H1 (cell line): Measurements from ENCODE around the gene KXD1. TPM values are rescaled to one million over a fixed set of nuclear protein-coding genes. Genes with fewer than 3 reads are reported as not detected.

Experiments
- POLR2A ChIP-seq, 2 experiments: IDR thresholded peaks; 1 replicate in 1 of 2; 2 replicates in 1 of 2; pipeline ENCODE4 v1.6.1; 2011; ENCODE audit warnings: low read depth in 2 of 2, low read length in 2 of 2, mild to moderate bottlenecking in 2 of 2; ENCODE audit errors: control extremely low read depth in 1 of 2
- polyA plus RNA-seq, 7 experiments: library from polyadenylated mRNA; depleted of rRNA in 3 of 7; stranded (reverse) in 5 of 7; unstranded in 2 of 7; fragments of >200 nt in 5 of 7; fragments of 200-250 nt in 2 of 7; gene quantifications; 1 replicate in 5 of 7; 2 replicates in 1 of 7; 4 replicates in 1 of 7; pipeline versions ENCODE4 v1.2.1 to v1.2.3, GENCODE V29; 2011 to 2013; ENCODE audit warnings: missing spikeins in 2 of 7, mixed read lengths in 2 of 7
- total RNA-seq: library from RNA; stranded (reverse); fragmentation: NEBNext Ultra II Directional; extraction: Animal tissue kit (Norgen Biotek cat#: 25700); gene quantifications from 2 replicates; pipeline ENCODE4 v1.2.1, GENCODE V29; 2021

The KXD1 gene
- total and polyA plus RNA-seq, 2 of the 8 experiments (the other 6 are each of a cell fraction or from before 2014, with no cell fraction given), result 115 to 267 TPM

GRCh38 chr19:18618236-18618635 lies 60.6 kb downstream of the KXD1 start (continued):
- no peak for TF ChIP-seq POLR2A (IDR thresholded peaks at IDR 0.05; ENCODE audit: control extremely low read depth in 1 of 2, low read depth in 2 of 2, low read length in 2 of 2)

Other genes with a start within 250 kb of the KXD1 start
- gene LSM4, start 234.8 kb upstream of the KXD1 start, total RNA-seq, result 319 and 344 TPM in 2 replicates
- 302 and 380 TPM in 2 replicates for gene LSM4, start 234.8 kb upstream of the KXD1 start, polyA plus RNA-seq (2011; rRNA removed)
- gene PGPEP1, start 217.3 kb upstream of the KXD1 start, total RNA-seq, result 33.2 and 33.4 TPM in 2 replicates
- 16.6 and 17.0 TPM in 2 replicates for gene PGPEP1, start 217.3 kb upstream of the KXD1 start, polyA plus RNA-seq (2011; rRNA removed)
- 4.1 and 5.0 TPM in 2 replicates for gene GDF15, start 171.7 kb upstream of the KXD1 start, total RNA-seq
- gene GDF15, start 171.7 kb upstream of the KXD1 start, polyA plus RNA-seq (2011; rRNA removed), result 8.5 and 18.8 TPM in 2 replicates
- gene LRRC25, start 160.2 kb upstream of the KXD1 start, total RNA-seq, result 0.20 and 0.23 TPM in 2 replicates
- 0.31 and 0.41 TPM in 2 replicates for gene LRRC25, start 160.2 kb upstream of the KXD1 start, polyA plus RNA-seq (2011; rRNA removed)
- gene SSBP4, start 138.5 kb upstream of the KXD1 start, total RNA-seq, result 26.4 and 30.5 TPM in 2 replicates
- 33.7 and 51.3 TPM in 2 replicates for gene SSBP4, start 138.5 kb upstream of the KXD1 start, polyA plus RNA-seq (2011; rRNA removed)
- gene ISYNA1, start 119.7 kb upstream of the KXD1 start, total RNA-seq, result 207 and 215 TPM in 2 replicates
- 264 and 330 TPM in 2 replicates for gene ISYNA1, start 119.7 kb upstream of the KXD1 start, polyA plus RNA-seq (2011; rRNA removed)
- 10.2 and 10.5 TPM in 2 replicates for gene ELL, start 35.8 kb upstream of the KXD1 start, total RNA-seq
- gene ELL, start 35.8 kb upstream of the KXD1 start, polyA plus RNA-seq (2011; rRNA removed), result 5.2 and 8.8 TPM in 2 replicates
- 264 and 273 TPM in 2 replicates for gene FKBP8, start 14.3 kb upstream of the KXD1 start, total RNA-seq
- gene FKBP8, start 14.3 kb upstream of the KXD1 start, polyA plus RNA-seq (2011; rRNA removed), result 309 and 441 TPM in 2 replicates
- gene UBA52, start 14.0 kb downstream of the KXD1 start, total RNA-seq, result 1,331 and 1,340 TPM in 2 replicates
- 2,924 and 5,409 TPM in 2 replicates for gene UBA52, start 14.0 kb downstream of the KXD1 start, polyA plus RNA-seq (2011; rRNA removed)
- gene REX1BD, start 30.9 kb downstream of the KXD1 start, total RNA-seq, result 56.8 and 63.1 TPM in 2 replicates
- 62.7 and 132 TPM in 2 replicates for gene REX1BD, start 30.9 kb downstream of the KXD1 start, polyA plus RNA-seq (2011; rRNA removed)
- gene CRLF1, start 48.9 kb downstream of the KXD1 start, total RNA-seq, result 9.5 and 10.3 TPM in 2 replicates
- 7.2 and 19.2 TPM in 2 replicates for gene CRLF1, start 48.9 kb downstream of the KXD1 start, polyA plus RNA-seq (2011; rRNA removed)
- gene TMEM59L, start 55.0 kb downstream of the KXD1 start, total RNA-seq, result 8.6 and 12.2 TPM in 2 replicates
- 4.0 and 10.4 TPM in 2 replicates for gene TMEM59L, start 55.0 kb downstream of the KXD1 start, polyA plus RNA-seq (2011; rRNA removed)
- gene KLHL26, start 79.2 kb downstream of the KXD1 start, total RNA-seq, result 8.8 and 9.0 TPM in 2 replicates
- gene KLHL26, start 79.2 kb downstream of the KXD1 start, polyA plus RNA-seq (2011; rRNA removed), result 2.2 and 6.7 TPM in 2 replicates
- gene CRTC1, start 125.8 kb downstream of the KXD1 start, total RNA-seq, result 8.5 TPM in 2 replicates
- 2.9 and 6.5 TPM in 2 replicates for gene CRTC1, start 125.8 kb downstream of the KXD1 start, polyA plus RNA-seq (2011; rRNA removed)
- gene COMP, start 233.4 kb downstream of the KXD1 start, total RNA-seq, result 0.17 and 0.25 TPM in 2 replicates
- 0.17 and 0.35 TPM in 2 replicates for gene COMP, start 233.4 kb downstream of the KXD1 start, polyA plus RNA-seq (2011; rRNA removed)